H1 (cell line): ENCODE measurements around the gene CDC42EP4. TPM values are rescaled to one million over a fixed set of nuclear protein-coding genes. Genes with fewer than 3 reads are reported as not detected.

Experiments
- CTCF ChIA-PET: fragments of 300-600 bp; sonication (Branson Sonifier 250); formaldehyde crosslinking; loops from one replicate; lab custom pipeline; 2021; ENCODE audit not compliant: partially characterized antibody; lab: Charles Lee
- POLR2A ChIA-PET: fragments of 300-600 bp; sonication (Branson Sonifier 250); formaldehyde crosslinking; loops from one replicate; lab custom pipeline; 2021; ENCODE audit warnings: inconsistent platforms; ENCODE audit not compliant: partially characterized antibody; lab: Charles Lee
- DNase-seq, 2 experiments: peaks; one replicate each; pipeline versions ENCODE4 v3.0.0 to v3.0.0-alpha.2; 2010 to 2022; ENCODE audit warnings: low spot score in 2 of 2, low read depth in 1 of 2, mixed read lengths in 1 of 2
- FAIRE-seq: peaks from 2 replicates; lab custom pipeline; 2011; peaks lifted over from hg19 to GRCh38; lab: Jason Lieb, UNC
- H2AFZ ChIP-seq: 2 replicates; pipeline ENCODE4 v1.8.1; 2012; ENCODE audit warnings: low read length, inconsistent platforms
- H2AK5ac ChIP-seq: 2 replicates; pipeline ENCODE4 v1.6.1; 2013; ENCODE audit warnings: low read depth, low read length
- H2BK120ac ChIP-seq: replicated peaks from 2 replicates; pipeline ENCODE3; 2013; ENCODE audit warnings: low read depth, low read length, inconsistent platforms
- H2BK12ac ChIP-seq: 2 replicates; pipeline ENCODE4 v1.6.1; 2013; ENCODE audit warnings: low read depth, low read length
- H2BK15ac ChIP-seq: 2 replicates; pipeline ENCODE4 v1.6.1; 2013; ENCODE audit warnings: low read length
- H2BK20ac ChIP-seq: 2 replicates; pipeline ENCODE4 v1.6.1; 2013; ENCODE audit warnings: low read length
- H2BK5ac ChIP-seq: 2 replicates; pipeline ENCODE4 v1.6.1; 2013; ENCODE audit warnings: low read depth, low read length
- H3K14ac ChIP-seq: 2 replicates; pipeline ENCODE4 v1.6.1; 2013; ENCODE audit warnings: inconsistent platforms; ENCODE audit not compliant: insufficient read length
- H3K18ac ChIP-seq: 2 replicates; pipeline ENCODE4 v1.6.1; 2013; ENCODE audit warnings: low read length; ENCODE audit errors: extremely low read depth
- H3K23ac ChIP-seq: 2 replicates; pipeline ENCODE4 v1.6.1; 2013; ENCODE audit warnings: inconsistent platforms; ENCODE audit not compliant: insufficient read length
- H3K23me2 ChIP-seq: 2 replicates; pipeline ENCODE4 v1.6.1; 2013; ENCODE audit warnings: low read depth, low read length
- H3K27ac ChIP-seq: 2 replicates; pipeline ENCODE4 v1.6.1; 2011; ENCODE audit warnings: low read depth, low read length, inconsistent platforms
- H3K27me3 ChIP-seq, 4 experiments: replicated peaks in 1 of 4; 1 replicate in 1 of 4; 2 replicates in 3 of 4; pipeline versions ENCODE4 v1.6.1 to v1.8.1; 2011 to 2013; ENCODE audit warnings: low read length in 3 of 4, mild to moderate bottlenecking in 3 of 4, inconsistent platforms in 2 of 4, mixed read lengths in 2 of 4, moderate library complexity in 1 of 4; ENCODE audit not compliant: control insufficient read depth in 3 of 4, insufficient read depth in 3 of 4; ENCODE audit errors: extremely low read depth in 1 of 4
- H3K36me3 ChIP-seq, 4 experiments: 2 replicates each; pipeline versions ENCODE4 v1.6.1 to v1.8.1; 2011 to 2013; ENCODE audit warnings: mild to moderate bottlenecking in 4 of 4, low read length in 3 of 4, moderate library complexity in 2 of 4, control low read depth in 1 of 4, inconsistent platforms in 1 of 4; ENCODE audit not compliant: insufficient read depth in 4 of 4, control insufficient read depth in 2 of 4
- H3K4ac ChIP-seq: replicated peaks from 2 replicates; pipeline ENCODE3; 2013; ENCODE audit warnings: low read length, low read depth, mixed read lengths, inconsistent platforms; ENCODE audit not compliant: insufficient read length
- H3K4me1 ChIP-seq, 4 experiments: replicated peaks in 1 of 4; 1 replicate in 1 of 4; 2 replicates in 3 of 4; pipeline versions ENCODE4 v1.6.1 to v1.8.1; 2011 to 2013; ENCODE audit warnings: low read length in 3 of 4, inconsistent platforms in 2 of 4, mixed read lengths in 1 of 4; ENCODE audit not compliant: insufficient read depth in 4 of 4, control insufficient read depth in 3 of 4
- H3K4me2 ChIP-seq, 2 experiments: 2 replicates each; pipeline versions ENCODE4 v1.6.1 to v1.8.1; 2011 to 2013; ENCODE audit warnings: low read depth in 2 of 2, low read length in 2 of 2, control low read depth in 1 of 2, inconsistent platforms in 1 of 2, mild to moderate bottlenecking in 1 of 2; ENCODE audit not compliant: insufficient read depth in 1 of 2
- H3K4me3 ChIP-seq, 4 experiments: fragments of 200-600, 300-600 bp in 1 of 4; sonication (generic), shearing (Covaris generic), sonication (Bioruptor Twin) in 1 of 4; 2 replicates each; pipeline versions ENCODE4 v1.5.1 to v1.8.1; 2011 to 2016; ENCODE audit warnings: low read length in 4 of 4, low read depth in 3 of 4, control low read depth in 2 of 4, inconsistent platforms in 2 of 4, mild to moderate bottlenecking in 2 of 4, mixed read lengths in 1 of 4, moderate library complexity in 1 of 4; ENCODE audit not compliant: insufficient read depth in 2 of 4; ENCODE audit errors: extremely low read depth in 1 of 4
- H3K56ac ChIP-seq: replicated peaks from 2 replicates; pipeline ENCODE3; 2013; ENCODE audit warnings: low read depth, mild to moderate bottlenecking, mixed read lengths, low read length, inconsistent platforms; ENCODE audit not compliant: insufficient read length
- H3K79me1 ChIP-seq: 2 replicates; pipeline ENCODE4 v1.6.1; 2013; ENCODE audit warnings: low read depth, low read length, control low read depth
- H3K79me2 ChIP-seq, 2 experiments: 2 replicates each; pipeline versions ENCODE4 v1.6.1 to v1.8.1; 2012 to 2013; ENCODE audit warnings: low read length in 2 of 2, mild to moderate bottlenecking in 2 of 2, inconsistent platforms in 1 of 2; ENCODE audit not compliant: insufficient read depth in 2 of 2, control insufficient read depth in 1 of 2
- H3K9ac ChIP-seq, 4 experiments: replicated peaks in 1 of 4; 1 replicate in 1 of 4; 2 replicates in 3 of 4; pipeline versions ENCODE4 v1.6.1 to v1.8.1; 2011 to 2013; ENCODE audit warnings: low read depth in 3 of 4, low read length in 3 of 4, control low read depth in 2 of 4, mild to moderate bottlenecking in 2 of 4, moderate library complexity in 2 of 4, inconsistent platforms in 1 of 4; ENCODE audit errors: extremely low read depth in 1 of 4
- H3K9me3 ChIP-seq, 2 experiments: 2 replicates each; pipeline versions ENCODE4 v1.6.1 to v1.8.1; 2012 to 2013; ENCODE audit warnings: mild to moderate bottlenecking in 2 of 2, moderate library complexity in 2 of 2, control low read depth in 1 of 2, inconsistent platforms in 1 of 2, low read depth in 1 of 2, low read length in 1 of 2, mixed read lengths in 1 of 2; ENCODE audit not compliant: insufficient read depth in 2 of 2
- H4K20me1 ChIP-seq, 2 experiments: replicated peaks in 1 of 2; 2 replicates each; pipeline versions ENCODE3 to v1.8.1; 2011 to 2013; ENCODE audit warnings: inconsistent platforms in 2 of 2, low read length in 2 of 2, mild to moderate bottlenecking in 1 of 2; ENCODE audit not compliant: insufficient read depth in 2 of 2, control insufficient read depth in 1 of 2
- H4K5ac ChIP-seq: 2 replicates; pipeline ENCODE4 v1.6.1; 2013; ENCODE audit warnings: low read length, low read depth, mixed read lengths, inconsistent platforms; ENCODE audit not compliant: insufficient read length
- H4K8ac ChIP-seq: 2 replicates; pipeline ENCODE4 v1.8.0; 2013; ENCODE audit warnings: mild to moderate bottlenecking, moderate library complexity, low read length, inconsistent platforms; ENCODE audit not compliant: insufficient read depth; ENCODE audit errors: extremely low read depth
- H4K91ac ChIP-seq: replicated peaks from 2 replicates; pipeline ENCODE3; 2013; ENCODE audit warnings: low read length, mixed read lengths, inconsistent platforms; ENCODE audit not compliant: insufficient read length
- BRCA1 ChIP-seq: IDR thresholded peaks from 2 replicates; pipeline ENCODE4 v1.6.1; 2012; ENCODE audit warnings: low read depth, low read length, improper control_type of control experiment
- CBX5 ChIP-seq: fragments of 300-800, 300-1000 bp; sonication (generic); IDR thresholded peaks from 2 replicates; pipeline ENCODE4 v1.7.1; 2016; ENCODE audit warnings: antibody characterized with exemption, low read length, low read depth
- EGR1 ChIP-seq: IDR thresholded peaks from 2 replicates; pipeline ENCODE4 v1.6.1; 2011; ENCODE audit warnings: low read depth, low read length, borderline replicate concordance
- EP300 ChIP-seq, 2 experiments: IDR thresholded peaks; 1 replicate in 1 of 2; 2 replicates in 1 of 2; pipeline ENCODE4 v1.6.1; 2011 to 2012; ENCODE audit warnings: low read depth in 2 of 2, low read length in 2 of 2, mild to moderate bottlenecking in 2 of 2, borderline replicate concordance in 1 of 2, inconsistent platforms in 1 of 2, moderate library complexity in 1 of 2
- FOSL1 ChIP-seq: IDR thresholded peaks from 2 replicates; pipeline ENCODE4 v1.6.1; 2011; ENCODE audit warnings: mild to moderate bottlenecking, low read depth, low read length, moderate library complexity; ENCODE audit not compliant: insufficient read depth
- MAX ChIP-seq: IDR thresholded peaks from 2 replicates; pipeline ENCODE4 v1.6.1; 2012; ENCODE audit warnings: inconsistent platforms
- NRF1 ChIP-seq: IDR thresholded peaks from 2 replicates; pipeline ENCODE4 v1.6.1; 2011; ENCODE audit warnings: mild to moderate bottlenecking, low read depth, low read length, improper control_type of control experiment
- SP1 ChIP-seq: IDR thresholded peaks from 2 replicates; pipeline ENCODE4 v1.6.1; 2011; ENCODE audit warnings: low read depth, low read length
- SP2 ChIP-seq: IDR thresholded peaks from 2 replicates; pipeline ENCODE4 v1.6.1; 2012; ENCODE audit warnings: mild to moderate bottlenecking, low read length, inconsistent platforms
- SRF ChIP-seq: IDR thresholded peaks from 2 replicates; pipeline ENCODE4 v1.6.1; 2011; ENCODE audit warnings: mild to moderate bottlenecking, low read depth, low read length, moderate library complexity
- WGBS, 2 experiments: shearing (Covaris generic) in 1 of 2; methylation state at CpG; one replicate each; pipeline versions ENCODE4 v1.1.6 to v1.1.7; 2013 to 2015; ENCODE audit warnings: low lambda C conversion rate in 2 of 2, mixed read lengths in 2 of 2, inconsistent platforms in 1 of 2, low coverage in 1 of 2, missing lambda C conversion rate in 1 of 2; ENCODE audit not compliant: insufficient replicate concordance in 2 of 2, insufficient coverage in 1 of 2, insufficient read length in 1 of 2; ENCODE audit errors: extremely low coverage in 1 of 2, missing lambda C conversion rate in 1 of 2; 5-methylcytosine and 5-hydroxymethylcytosine counted together
- polyA plus RNA-seq, 7 experiments: library from polyadenylated mRNA; depleted of rRNA in 3 of 7; stranded (reverse) in 5 of 7; unstranded in 2 of 7; fragments of >200 nt in 5 of 7; fragments of 200-250 nt in 2 of 7; gene quantifications; 1 replicate in 5 of 7; 2 replicates in 1 of 7; 4 replicates in 1 of 7; pipeline versions ENCODE4 v1.2.1 to v1.2.3, GENCODE V29; 2011 to 2013; ENCODE audit warnings: missing spikeins in 2 of 7, mixed read lengths in 2 of 7
- total RNA-seq: library from RNA; stranded (reverse); fragmentation: NEBNext Ultra II Directional; extraction: Animal tissue kit (Norgen Biotek cat#: 25700); gene quantifications from 2 replicates; pipeline ENCODE4 v1.2.1, GENCODE V29; 2021

CDC42EP4 gene
- total and polyA plus RNA-seq, 2 of the 8 experiments (the other 6 are each of a cell fraction or from before 2014, with no cell fraction given): 8.8 to 12.6 TPM

GRCh38 chr17:73305845-73306836 lies 5.7 kb downstream of the CDC42EP4 start:
- H3K27ac ChIP-seq: no peak overlapping the region
- no peak overlapping the region for H3K23ac ChIP-seq
- H4K5ac ChIP-seq: no peak overlapping the region
- 91% methylated on average over 11 of the region's 11 CpGs; no CpG with 5 or more reads in 1 of the 2 experiments for WGBS, 2 experiments
- peaks cover 0 to 2% of the 10 kb centered on the region in 2 experiments for H4K20me1 ChIP-seq
- no peaks in the 10 kb centered on the region for H3K36me3 ChIP-seq
- no peak overlapping the region for H3K4me3 ChIP-seq
- H2AK5ac ChIP-seq: peak overlapping the region; percentile 33; the same call in 1 of the 2 replicates
- ChIA-PET CTCF (interaction anchor here (0.6 to 8.5 kb wide), 18 partner anchors 6 to 350 kb away, joined by 3 to 53 read pairs (median 3); no protein-coding TSS in a partner anchor), POLR2A (interaction anchor here (1.1 kb wide), 1 partner anchor 44 kb away, joined by 4 read pairs; the partner anchor contains the start of gene CPSF4L)
- H3K23me2 ChIP-seq: peaks cover 10% of the 10 kb centered on the region; the same call in 1 of the 2 replicates
- peak overlapping the region in 1 of 2 experiments; percentile 12; a peak in 2 of 4 replicates for H3K4me2 ChIP-seq
- no peak overlapping the region for H3K18ac ChIP-seq
- DNase-seq (no peak), FAIRE-seq (no peak)
- no peaks in the 10 kb centered on the region; the same call in none of the 2 replicates for H3K79me1 ChIP-seq
- H4K91ac ChIP-seq: no peak overlapping the region
- H3K56ac ChIP-seq: no peak overlapping the region
- H3K4me1 ChIP-seq: peaks cover 10 to 28% (median 23%) of the 10 kb centered on the region in 4 experiments
- no peaks in the 10 kb centered on the region for H3K27me3 ChIP-seq
- peak overlapping the region; percentile 85 for H2BK120ac ChIP-seq
- H3K4ac ChIP-seq: no peak overlapping the region
- H3K14ac ChIP-seq: no peak overlapping the region
- H3K79me2 ChIP-seq: peaks cover 0 to 31% of the 10 kb centered on the region in 2 experiments; a peak in 1 of 4 replicates
- no peak overlapping the region for H3K9ac ChIP-seq
- H4K8ac ChIP-seq: no peak overlapping the region
- H2BK12ac ChIP-seq: no peak overlapping the region
- H3K9me3 ChIP-seq: no peaks in the 10 kb centered on the region
- no peak overlapping the region; the same call in 1 of the 2 replicates for H2BK15ac ChIP-seq
- H2AFZ ChIP-seq: no peak overlapping the region
- H2BK5ac ChIP-seq: peak overlapping the region; percentile 35; the same call in 1 of the 2 replicates
- no peak overlapping the region for H2BK20ac ChIP-seq
- TF ChIP-seq EGR1: no peak
- no peak for TF ChIP-seq FOSL1
- TF ChIP-seq SP1: no peak
- TF ChIP-seq BRCA1: no peak
- TF ChIP-seq CBX5: no peak
- no peak for TF ChIP-seq EP300 (IDR thresholded peaks at IDR 0.05; ENCODE audit: borderline replicate concordance in 1 of 2, low read depth in 2 of 2, low read length in 2 of 2)
- no peak for TF ChIP-seq NRF1
- no peak for TF ChIP-seq SRF
- TF ChIP-seq SP2: no peak
- no peak for TF ChIP-seq MAX
